Endothelial cell (in vitro differentiated cells): ENCODE data around the gene FGR. TPM values are rescaled to one million over a fixed set of nuclear protein-coding genes. Genes with fewer than 3 reads are reported as not detected.

Experiments used
- DNase-seq: peaks from one replicate; pipeline ENCODE4 v3.0.0; 2021; ENCODE audit warnings: low spot score
- H3K27ac Mint-ChIP-seq: one replicate; pipeline ENCODE4 v1.8.0; 2021; ENCODE audit warnings: mixed read lengths, inconsistent platforms; ENCODE audit not compliant: unreplicated experiment
- H3K27me3 Mint-ChIP-seq: one replicate; pipeline ENCODE4 v1.8.0; 2021; ENCODE audit warnings: mild to moderate bottlenecking, moderate library complexity, mixed read lengths, inconsistent platforms; ENCODE audit not compliant: unreplicated experiment
- H3K36me3 Mint-ChIP-seq: one replicate; pipeline ENCODE4 v1.8.0; 2021; ENCODE audit warnings: mild to moderate bottlenecking, low read depth, mixed read lengths, inconsistent platforms; ENCODE audit not compliant: unreplicated experiment
- H3K4me1 Mint-ChIP-seq: one replicate; pipeline ENCODE4 v1.8.0; 2021; ENCODE audit warnings: mild to moderate bottlenecking, mixed read lengths, inconsistent platforms; ENCODE audit not compliant: unreplicated experiment
- H3K4me3 Mint-ChIP-seq: one replicate; pipeline ENCODE4 v1.8.0; 2021; ENCODE audit warnings: mild to moderate bottlenecking, mixed read lengths, inconsistent platforms; ENCODE audit not compliant: unreplicated experiment
- H3K9me3 Mint-ChIP-seq: one replicate; pipeline ENCODE4 v1.8.0; 2021; ENCODE audit warnings: mixed read lengths, inconsistent platforms; ENCODE audit not compliant: unreplicated experiment
- total RNA-seq: library from RNA; stranded (reverse); fragmentation: NEBNext Ultra II Directional; extraction: Animal tissue kit (Norgen Biotek cat#: 25700); gene quantifications from one replicate; pipeline ENCODE4 v1.2.1, GENCODE V29; 2021; ENCODE audit not compliant: unreplicated experiment
- TF ChIP-seq, protein P1 (sequence below): fragments of 200-600 bp; sonication (generic); IDR thresholded peaks from one replicate; pipeline ENCODE4 v1.5.0; 2021; ENCODE audit warnings: antibody characterized with exemption; ENCODE audit not compliant: unreplicated experiment

The FGR gene
- total RNA-seq, 1 donor from 2014 or later, result 0.46 TPM

- Mint-ChIP-seq H3K4me3 (no peak overlapping the region), H3K36me3 (no peaks in the 10 kb centered on the region), H3K27me3 (peaks cover 11% of the 10 kb centered on the region), H3K4me1 (peaks cover 37% of the 10 kb centered on the region), H3K9me3 (no peaks in the 10 kb centered on the region), H3K27ac (no peak overlapping the region)
- no peak for DNase-seq
- TF ChIP-seq, protein P1, sequence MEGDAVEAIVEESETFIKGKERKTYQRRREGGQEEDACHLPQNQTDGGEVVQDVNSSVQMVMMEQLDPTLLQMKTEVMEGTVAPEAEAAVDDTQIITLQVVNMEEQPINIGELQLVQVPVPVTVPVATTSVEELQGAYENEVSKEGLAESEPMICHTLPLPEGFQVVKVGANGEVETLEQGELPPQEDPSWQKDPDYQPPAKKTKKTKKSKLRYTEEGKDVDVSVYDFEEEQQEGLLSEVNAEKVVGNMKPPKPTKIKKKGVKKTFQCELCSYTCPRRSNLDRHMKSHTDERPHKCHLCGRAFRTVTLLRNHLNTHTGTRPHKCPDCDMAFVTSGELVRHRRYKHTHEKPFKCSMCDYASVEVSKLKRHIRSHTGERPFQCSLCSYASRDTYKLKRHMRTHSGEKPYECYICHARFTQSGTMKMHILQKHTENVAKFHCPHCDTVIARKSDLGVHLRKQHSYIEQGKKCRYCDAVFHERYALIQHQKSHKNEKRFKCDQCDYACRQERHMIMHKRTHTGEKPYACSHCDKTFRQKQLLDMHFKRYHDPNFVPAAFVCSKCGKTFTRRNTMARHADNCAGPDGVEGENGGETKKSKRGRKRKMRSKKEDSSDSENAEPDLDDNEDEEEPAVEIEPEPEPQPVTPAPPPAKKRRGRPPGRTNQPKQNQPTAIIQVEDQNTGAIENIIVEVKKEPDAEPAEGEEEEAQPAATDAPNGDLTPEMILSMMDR, result no peak
These were observed 25.8 kb downstream of the FGR start for GRCh38 chr1:27609210-27609555.

DNA sequence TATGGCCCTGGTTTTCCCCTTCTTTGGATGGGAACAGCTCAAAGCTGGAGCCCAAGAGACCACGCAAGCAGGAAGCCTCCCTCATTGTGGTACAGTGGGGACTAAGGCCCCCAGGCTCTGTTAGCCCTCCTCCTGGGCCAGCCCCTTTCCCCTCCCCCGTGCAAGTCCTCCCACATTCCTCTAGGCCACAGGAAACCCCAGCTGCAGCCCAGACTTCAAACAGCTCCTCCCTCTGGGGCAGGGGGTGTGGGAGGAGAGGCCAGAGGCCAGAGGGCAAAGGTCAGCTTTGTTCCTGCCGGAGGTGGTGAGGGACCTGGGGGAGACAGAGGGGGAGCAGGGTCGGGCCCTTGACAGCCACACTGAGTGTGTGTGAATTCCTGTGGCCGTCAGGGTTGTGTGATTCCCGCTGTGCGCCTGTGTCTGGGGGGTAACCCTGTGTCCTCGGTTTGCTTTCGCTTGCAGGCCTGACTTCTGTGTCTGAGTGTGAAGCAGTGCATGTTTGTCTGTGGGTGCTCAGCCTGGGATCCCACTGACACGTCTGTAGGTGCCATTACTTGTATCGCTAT, 27.7 kb downstream of the FGR start:
- H3K27ac Mint-ChIP-seq, result peak overlapping the region; percentile 24
- H3K36me3 Mint-ChIP-seq, result no peaks in the 10 kb centered on the region
- peak overlapping the region; percentile 21 for H3K4me3 Mint-ChIP-seq
- TF ChIP-seq, protein P1, result no peak
- H3K9me3 Mint-ChIP-seq, result no peaks in the 10 kb centered on the region
- H3K4me1 Mint-ChIP-seq, result peaks cover 32% of the 10 kb centered on the region
- peaks cover 5% of the 10 kb centered on the region for H3K27me3 Mint-ChIP-seq
- peak; percentile 53 for DNase-seq

GRCh38 chr1:27606708-27607238, 28.2 kb downstream of the FGR start:
- no peak overlapping the region for H3K4me3 Mint-ChIP-seq
- no peaks in the 10 kb centered on the region for H3K9me3 Mint-ChIP-seq
- peak overlapping the region; percentile 80 for H3K27ac Mint-ChIP-seq
- TF ChIP-seq, protein P1, result no peak
- no peak for DNase-seq
- peaks cover 29% of the 10 kb centered on the region for H3K4me1 Mint-ChIP-seq
- H3K36me3 Mint-ChIP-seq, result no peaks in the 10 kb centered on the region
- peaks cover 3% of the 10 kb centered on the region for H3K27me3 Mint-ChIP-seq

GRCh38 chr1:27605796-27606707, 28.9 kb downstream of the FGR start:
- peaks cover 34% of the 10 kb centered on the region for H3K4me1 Mint-ChIP-seq
- H3K27me3 Mint-ChIP-seq, result peaks cover 7% of the 10 kb centered on the region
- H3K9me3 Mint-ChIP-seq, result no peaks in the 10 kb centered on the region
- no peaks in the 10 kb centered on the region for H3K36me3 Mint-ChIP-seq
- peak overlapping the region; percentile 96 for H3K4me3 Mint-ChIP-seq
- DNase-seq, result peak; percentile 58
- no peak overlapping the region for H3K27ac Mint-ChIP-seq
- TF ChIP-seq, protein P1, result peak; percentile 70
